Activated CD4-positive, alpha-beta memory T cell treated with anti-CD3 and anti-CD28 coated beads for 36 hours (primary cell): ENCODE data around the gene LRP2. TPM values are rescaled to one million over a fixed set of nuclear protein-coding genes. Genes with fewer than 3 reads are reported as not detected.

Experiments used
- CTCF ChIA-PET: fragments of 350-600 bp; sonication (Branson Sonifier 250); formaldehyde crosslinking; loops from one replicate; lab custom pipeline; 2021; ENCODE audit warnings: antibody characterized with exemption, inconsistent platforms; lab: Charles Lee
- POLR2A ChIA-PET: fragments of 350-600 bp; sonication (Branson Sonifier 250); formaldehyde crosslinking; loops from one replicate; lab custom pipeline; 2021; ENCODE audit warnings: antibody characterized with exemption; lab: Charles Lee
- DNase-seq: peaks from one replicate; pipeline ENCODE4 v3.0.0-alpha.2; 2020
- H3K27ac Mint-ChIP-seq: one replicate; pipeline ENCODE4 v1.8.0; 2021; ENCODE audit warnings: mixed read lengths
- H3K27me3 Mint-ChIP-seq: one replicate; pipeline ENCODE4 v1.8.0; 2021; ENCODE audit warnings: mixed read lengths
- H3K36me3 Mint-ChIP-seq: one replicate; pipeline ENCODE4 v1.8.0; 2021; ENCODE audit warnings: mixed read lengths
- H3K4me1 Mint-ChIP-seq: one replicate; pipeline ENCODE4 v1.8.0; 2021; ENCODE audit warnings: low read depth, mixed read lengths
- H3K4me3 Mint-ChIP-seq: one replicate; pipeline ENCODE4 v1.8.0; 2021; ENCODE audit warnings: mild to moderate bottlenecking, mixed read lengths
- H3K9me3 Mint-ChIP-seq: one replicate; pipeline ENCODE4 v1.8.0; 2021; ENCODE audit warnings: mixed read lengths
- intact Hi-C: fragments of 100-400 bp; cut with micrococcal nuclease; formaldehyde crosslinking; loops from one replicate; pipeline ENCODE4 v1.15.1; 2023
- total RNA-seq, 2 experiments: library from RNA; stranded (reverse); gene quantifications; one replicate each; pipeline ENCODE4 v1.2.3, GENCODE V29; 2021

Gene LRP2
- total RNA-seq, 2 experiments from 2014 or later: 0.27 to 0.52 TPM

DNA sequence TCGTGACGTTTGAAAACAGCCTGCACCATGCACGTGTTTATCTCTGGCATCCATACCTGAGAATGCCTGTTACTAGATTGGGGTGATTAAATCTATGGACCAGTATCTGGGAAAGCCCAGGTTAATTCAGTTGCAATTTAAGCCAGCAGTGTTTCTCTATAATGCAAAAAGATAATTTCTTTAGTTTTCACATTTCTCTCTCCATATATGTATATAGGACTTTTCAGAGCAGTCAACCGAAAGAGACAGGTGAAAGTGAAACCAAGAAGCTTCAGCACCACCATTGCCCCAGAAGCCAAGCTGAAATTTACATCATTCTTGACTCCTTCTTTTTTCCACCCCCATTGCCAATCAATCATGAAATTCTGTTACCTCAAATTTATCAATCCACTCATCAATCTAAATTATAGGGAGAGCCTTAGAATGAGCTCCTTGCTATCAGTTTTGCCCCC is 2.7 kb upstream of the LRP2 start:
- Mint-ChIP-seq H3K4me1 (peaks cover 33% of the 10 kb centered on the region), H3K36me3 (no peaks in the 10 kb centered on the region), H3K27ac (no peak overlapping the region), H3K27me3 (peaks cover 26% of the 10 kb centered on the region), H3K4me3 (peak overlapping the region; percentile 82), H3K9me3 (peaks cover 4% of the 10 kb centered on the region)
- POLR2A ChIA-PET: no interaction called here
- intact Hi-C loops: loop anchor here (10.0 kb wide), 3 partner anchors 210 to 460 kb away; partner anchors contain the start of genes FASTKD1, METTL5 and UBR3
- CTCF ChIA-PET: no interaction called here
- DNase-seq: peak; percentile 9

GRCh38 chr2:169363560-169364150 is 1.3 kb upstream of the LRP2 start:
- Mint-ChIP-seq H3K27me3 (peaks cover 30% of the 10 kb centered on the region), H3K27ac (no peak overlapping the region), H3K36me3 (no peaks in the 10 kb centered on the region), H3K4me3 (peak overlapping the region; percentile 82), H3K4me1 (peaks cover 33% of the 10 kb centered on the region), H3K9me3 (no peaks in the 10 kb centered on the region)
- POLR2A ChIA-PET: no interaction called here
- CTCF ChIA-PET: interaction anchor here (1.2 kb wide), 1 partner anchor 232 kb away, joined by 4 read pairs; no protein-coding TSS in a partner anchor
- intact Hi-C loops: loop anchor here (5.0 to 10.0 kb wide), 4 partner anchors 114 to 461 kb away; partner anchors contain the start of genes BBS5, FASTKD1, METTL5 and UBR3
- peak; percentile 66 for DNase-seq

DNA sequence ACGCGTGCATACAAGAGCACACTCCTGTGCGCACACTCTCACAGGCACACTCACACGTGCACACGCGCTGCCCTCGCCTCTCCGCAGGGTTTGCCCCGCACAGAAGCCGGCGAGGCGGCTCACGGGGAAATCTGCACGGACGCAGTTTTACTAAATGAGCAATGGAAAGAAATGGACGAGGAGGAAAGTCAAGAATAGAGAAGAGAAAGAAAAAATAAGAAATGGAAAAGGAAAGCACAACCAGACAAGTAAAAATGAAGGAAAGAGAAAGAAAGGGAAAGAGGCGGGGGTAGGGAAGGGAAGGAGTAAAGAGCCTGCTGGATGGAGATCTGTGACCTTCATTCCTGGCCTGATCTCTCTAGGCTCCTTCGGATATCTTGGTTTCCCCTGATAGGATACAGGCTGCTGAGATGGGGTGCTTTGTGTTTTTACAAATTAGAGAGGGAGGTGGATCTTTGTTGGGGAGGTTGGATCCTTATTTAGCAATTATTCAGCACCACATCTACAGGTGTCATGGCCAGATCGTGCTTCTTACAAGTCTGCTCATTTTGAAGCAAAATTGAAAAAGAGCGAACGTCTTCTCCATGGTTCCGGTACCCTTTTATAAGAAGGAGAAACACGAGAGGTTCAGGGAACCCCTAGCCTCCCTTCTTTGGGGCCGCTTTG is 693 bp upstream of the LRP2 start:
- POLR2A ChIA-PET: no interaction called here
- Mint-ChIP-seq H3K27me3 (peaks cover 30% of the 10 kb centered on the region), H3K4me1 (peaks cover 33% of the 10 kb centered on the region), H3K27ac (no peak overlapping the region), H3K4me3 (peak overlapping the region; percentile 82), H3K36me3 (no peaks in the 10 kb centered on the region), H3K9me3 (no peaks in the 10 kb centered on the region)
- DNase-seq: no peak
- intact Hi-C loops: loop anchor here (5.0 to 10.0 kb wide), 4 partner anchors 114 to 462 kb away; partner anchors contain the start of genes BBS5, FASTKD1, METTL5 and UBR3
- CTCF ChIA-PET: interaction anchor here (1.2 kb wide), 1 partner anchor 231 kb away, joined by 4 read pairs; no protein-coding TSS in a partner anchor

DNA sequence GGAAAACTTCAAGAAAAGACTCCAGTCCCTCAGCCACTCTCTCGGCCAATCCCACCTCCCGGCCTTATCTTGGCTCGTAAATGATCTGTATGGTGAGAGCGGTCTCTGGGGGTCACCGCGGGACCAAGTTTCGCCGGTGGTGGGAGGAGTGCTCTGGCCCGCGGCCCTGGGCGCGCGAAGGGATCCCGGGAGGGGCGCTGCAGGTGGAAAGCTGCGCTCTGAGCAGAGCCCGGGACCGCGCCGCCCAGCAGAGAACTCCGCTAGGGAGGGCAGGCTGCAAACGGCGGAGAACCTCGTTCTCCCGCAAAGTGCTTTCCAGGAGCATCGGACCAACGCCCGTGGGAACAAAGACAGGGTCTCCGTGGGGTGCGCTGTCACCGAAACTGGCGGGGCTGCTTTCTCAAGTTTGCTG is 622 bp downstream of the LRP2 start:
- Mint-ChIP-seq H3K36me3 (no peaks in the 10 kb centered on the region), H3K27me3 (peaks cover 30% of the 10 kb centered on the region), H3K4me3 (peak overlapping the region; percentile 17), H3K27ac (no peak overlapping the region), H3K4me1 (peaks cover 33% of the 10 kb centered on the region), H3K9me3 (no peaks in the 10 kb centered on the region)
- POLR2A ChIA-PET: no interaction called here
- CTCF ChIA-PET: interaction anchor here (0.9 kb wide), 1 partner anchor 119 kb away, joined by 3 read pairs; no protein-coding TSS in a partner anchor
- intact Hi-C loops: loop anchor here (5.0 to 10.0 kb wide), 4 partner anchors 116 to 463 kb away; partner anchors contain the start of genes BBS5, FASTKD1, METTL5 and UBR3
- DNase-seq: peak; percentile 13

DNA sequence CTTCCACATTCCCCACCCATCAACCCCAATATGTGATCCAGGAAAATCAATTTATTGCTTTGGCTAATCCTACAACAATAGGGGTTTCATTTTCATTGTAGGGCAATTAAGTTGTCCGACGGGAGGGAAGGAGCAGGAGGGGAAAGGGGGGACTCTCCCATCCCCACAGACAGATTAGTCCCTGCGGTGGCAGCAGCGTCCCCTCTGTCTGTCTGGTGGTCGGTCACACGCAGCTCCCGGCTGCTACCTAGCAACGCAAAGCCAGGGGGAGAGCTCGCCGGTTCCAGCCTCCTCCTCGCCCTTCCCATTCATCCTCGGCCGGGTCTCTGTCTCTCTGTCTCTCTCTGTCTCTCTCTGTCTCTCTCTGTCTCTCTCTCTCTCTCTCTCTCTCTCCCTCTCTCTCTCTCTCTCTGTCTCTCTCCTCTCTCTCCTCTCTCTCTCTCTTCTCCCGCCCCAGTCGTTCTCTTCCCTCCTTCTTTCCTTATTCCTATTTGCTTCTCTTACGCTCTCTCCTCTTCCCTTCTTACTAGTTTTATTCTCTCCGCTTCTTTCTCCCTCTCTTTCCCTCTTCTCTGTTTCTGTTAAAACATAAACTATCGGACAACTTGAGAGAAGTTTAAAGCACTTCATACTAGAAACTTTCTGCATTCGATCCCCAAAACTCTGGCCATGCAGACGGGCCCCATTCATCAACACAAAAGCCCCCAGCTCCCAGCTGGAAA is 1.2 kb downstream of the LRP2 start:
- POLR2A ChIA-PET: no interaction called here
- peaks cover 30% of the 10 kb centered on the region for H3K27me3 Mint-ChIP-seq
- peak overlapping the region; percentile 17 for H3K4me3 Mint-ChIP-seq
- peaks cover 33% of the 10 kb centered on the region for H3K4me1 Mint-ChIP-seq
- H3K36me3 Mint-ChIP-seq: no peaks in the 10 kb centered on the region
- DNase-seq: no peak
- no peak overlapping the region for H3K27ac Mint-ChIP-seq
- H3K9me3 Mint-ChIP-seq: no peaks in the 10 kb centered on the region
- CTCF ChIA-PET: no interaction called here
- intact Hi-C loops: loop anchor here (5.0 to 10.0 kb wide), 4 partner anchors 116 to 464 kb away; partner anchors contain the start of genes BBS5, FASTKD1, METTL5 and UBR3

- intact Hi-C loops: no loop called here
- Mint-ChIP-seq H3K36me3 (no peaks in the 10 kb centered on the region), H3K9me3 (no peaks in the 10 kb centered on the region), H3K27me3 (peaks cover 26% of the 10 kb centered on the region), H3K4me3 (no peak overlapping the region), H3K4me1 (peaks cover 13% of the 10 kb centered on the region), H3K27ac (no peak overlapping the region)
- CTCF ChIA-PET: no interaction called here
- POLR2A ChIA-PET: no interaction called here
- no peak for DNase-seq
Observed at GRCh38 chr2:169358016-169358415, 4.3 kb downstream of the LRP2 start.

DNA sequence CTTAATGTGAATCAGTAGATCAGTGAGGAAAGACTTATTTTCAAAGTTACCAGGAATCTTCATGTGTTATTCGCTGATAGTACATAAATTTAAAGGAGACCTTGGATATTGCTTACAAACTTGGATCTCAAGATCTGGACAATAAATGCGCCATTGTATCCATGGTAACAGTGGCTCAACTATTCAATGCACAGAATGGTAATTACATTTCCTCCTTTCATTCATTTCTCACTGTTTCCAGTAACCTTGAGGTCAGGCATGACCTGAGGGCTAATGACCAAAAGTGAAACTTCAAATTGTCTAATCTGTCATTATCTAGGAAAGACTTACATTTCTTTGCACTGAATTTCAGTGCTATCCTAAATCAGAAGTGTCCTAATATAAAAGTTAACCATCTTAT is 8.1 kb downstream of the LRP2 start:
- CTCF ChIA-PET: no interaction called here
- Mint-ChIP-seq H3K36me3 (no peaks in the 10 kb centered on the region), H3K27ac (no peak overlapping the region), H3K4me3 (no peak overlapping the region), H3K9me3 (no peaks in the 10 kb centered on the region), H3K4me1 (no peaks in the 10 kb centered on the region), H3K27me3 (peaks cover 1% of the 10 kb centered on the region)
- no peak for DNase-seq
- intact Hi-C loops: no loop called here
- POLR2A ChIA-PET: no interaction called here

GRCh38 chr2:169351725-169352124 is 10.6 kb downstream of the LRP2 start:
- DNase-seq: no peak
- intact Hi-C loops: no loop called here
- CTCF ChIA-PET: no interaction called here
- Mint-ChIP-seq H3K36me3 (no peaks in the 10 kb centered on the region), H3K4me3 (no peak overlapping the region), H3K4me1 (no peaks in the 10 kb centered on the region), H3K27me3 (peaks cover 1% of the 10 kb centered on the region), H3K9me3 (no peaks in the 10 kb centered on the region), H3K27ac (no peak overlapping the region)
- POLR2A ChIA-PET: no interaction called here

DNA sequence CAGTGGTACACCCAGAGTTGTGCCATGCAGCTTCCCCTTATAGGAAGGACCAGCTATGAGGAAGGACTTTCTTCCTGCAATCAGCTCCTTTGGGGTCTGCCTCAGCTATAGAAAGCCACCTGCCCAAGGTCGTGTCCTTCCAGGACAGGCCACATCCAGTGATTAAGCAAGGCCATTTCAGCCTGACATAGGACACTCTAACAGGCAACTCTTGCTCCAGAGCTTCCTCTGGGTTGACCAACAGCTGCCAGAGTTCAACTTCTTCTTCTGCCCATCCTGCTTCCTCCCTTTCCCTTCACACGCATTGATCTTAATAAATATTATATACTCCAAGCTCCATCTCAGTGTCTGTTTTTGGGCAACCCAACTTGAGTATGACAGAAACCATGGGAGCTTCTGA is 12.8 kb downstream of the LRP2 start:
- CTCF ChIA-PET: no interaction called here
- Mint-ChIP-seq H3K27me3 (peaks cover 1% of the 10 kb centered on the region), H3K9me3 (no peaks in the 10 kb centered on the region), H3K36me3 (no peaks in the 10 kb centered on the region), H3K27ac (no peak overlapping the region), H3K4me1 (no peaks in the 10 kb centered on the region), H3K4me3 (no peak overlapping the region)
- POLR2A ChIA-PET: no interaction called here
- DNase-seq: no peak
- intact Hi-C loops: no loop called here

DNA sequence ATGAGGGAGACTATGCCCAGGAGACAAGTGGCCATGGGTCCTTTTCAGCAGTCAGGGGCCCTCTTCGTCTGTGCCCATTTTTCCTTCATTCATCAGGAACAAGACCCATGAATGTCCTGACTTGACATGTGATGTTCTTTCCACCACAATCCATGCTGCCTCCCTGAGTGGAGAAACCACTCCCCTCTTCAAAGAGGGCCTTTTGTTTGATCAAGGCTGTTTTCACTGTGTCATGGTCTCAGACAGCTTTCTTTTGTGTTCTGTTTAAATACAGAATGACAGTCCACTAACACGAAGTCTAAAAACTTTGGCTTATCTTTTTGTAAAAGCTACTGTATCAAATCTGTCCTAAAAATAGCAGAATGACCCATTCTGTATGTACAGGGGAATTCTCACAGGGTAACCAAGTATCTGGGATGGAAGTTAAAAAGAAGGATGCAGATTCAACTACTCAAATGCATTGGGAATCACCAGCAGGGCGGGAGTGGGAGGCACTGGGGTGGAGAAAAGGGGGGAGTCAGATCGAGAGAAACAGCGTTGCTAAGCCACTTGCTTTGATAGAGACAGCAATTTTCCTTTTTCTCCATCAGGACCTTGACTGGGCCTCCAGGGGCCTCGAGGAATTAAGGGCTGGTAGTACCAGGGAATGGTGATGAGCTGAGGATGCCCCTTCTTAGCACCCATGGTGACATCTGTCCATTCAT is 13.9 kb downstream of the LRP2 start:
- H3K4me1 Mint-ChIP-seq: no peaks in the 10 kb centered on the region
- DNase-seq: no peak
- no peak overlapping the region for H3K27ac Mint-ChIP-seq
- intact Hi-C loops: no loop called here
- POLR2A ChIA-PET: no interaction called here
- H3K9me3 Mint-ChIP-seq: no peaks in the 10 kb centered on the region
- H3K27me3 Mint-ChIP-seq: peaks cover 1% of the 10 kb centered on the region
- no peak overlapping the region for H3K4me3 Mint-ChIP-seq
- no peaks in the 10 kb centered on the region for H3K36me3 Mint-ChIP-seq
- CTCF ChIA-PET: no interaction called here

- H3K9me3 Mint-ChIP-seq: no peaks in the 10 kb centered on the region
- no peak overlapping the region for H3K27ac Mint-ChIP-seq
- H3K36me3 Mint-ChIP-seq: no peaks in the 10 kb centered on the region
- intact Hi-C loops: no loop called here
- H3K27me3 Mint-ChIP-seq: peaks cover 4% of the 10 kb centered on the region
- DNase-seq: no peak
- POLR2A ChIA-PET: no interaction called here
- CTCF ChIA-PET: no interaction called here
- no peak overlapping the region for H3K4me3 Mint-ChIP-seq
- no peaks in the 10 kb centered on the region for H3K4me1 Mint-ChIP-seq
Observed at GRCh38 chr2:169345486-169346437, 16.6 kb downstream of the LRP2 start.
